IMR-90 (cell line): ENCODE results near the gene TRIM63. TPM values are rescaled to one million over a fixed set of nuclear protein-coding genes. Genes with fewer than 3 reads are reported as not detected.

Experiments
- ATAC-seq: fragments of 200-7000 bp; cut with Tn5 transposase; 2 replicates; pipeline ENCODE4 v1.9.1; 2020; ENCODE audit warnings: low read depth, mild to moderate bottlenecking, moderate library complexity
- BruUV-seq: library from RNA; stranded (reverse); fragments of 400-500 nt; replicated peaks from 2 replicates; lab custom pipeline; 2021; lab: Mats Ljungman, UMichigan
- CTCF ChIA-PET: fragments of 300-600 bp; formaldehyde crosslinking; extraction: SDS; loops from one replicate; lab custom pipeline; 2021; ENCODE audit warnings: antibody characterized with exemption; lab: Yijun Ruan, JAX
- POLR2A ChIA-PET: fragments of 300-600 bp; sonication (Branson Sonifier 250); formaldehyde crosslinking; loops from one replicate; lab custom pipeline; 2022; ENCODE audit warnings: antibody characterized with exemption; ENCODE audit not compliant: unreplicated experiment; lab: Charles Lee
- DNase-seq: peaks from one replicate; pipeline ENCODE4 v3.0.0; 2013
- H2AFZ ChIP-seq: replicated peaks from 2 replicates; pipeline ENCODE3; 2013; ENCODE audit warnings: low read length, mild to moderate bottlenecking; ENCODE audit not compliant: poor library complexity
- H2AK5ac ChIP-seq: 2 replicates; pipeline ENCODE4 v1.6.1; 2013; ENCODE audit warnings: low read depth, low read length, inconsistent platforms
- H2AK9ac ChIP-seq: replicated peaks from 2 replicates; pipeline ENCODE3; 2013; ENCODE audit warnings: mild to moderate bottlenecking, low read depth, low read length, moderate library complexity; ENCODE audit not compliant: poor library complexity
- H2BK120ac ChIP-seq: 2 replicates; pipeline ENCODE4 v1.6.1; 2013; ENCODE audit warnings: low read depth, low read length, inconsistent platforms
- H2BK15ac ChIP-seq: 3 replicates; pipeline ENCODE4 v1.6.1; 2013; ENCODE audit warnings: low read depth, low read length, inconsistent platforms
- H2BK20ac ChIP-seq: 2 replicates; pipeline ENCODE4 v1.6.1; 2013; ENCODE audit warnings: low read depth, mild to moderate bottlenecking, inconsistent platforms, low read length, moderate library complexity
- H2BK5ac ChIP-seq: 2 replicates; pipeline ENCODE4 v1.6.1; 2013; ENCODE audit warnings: mild to moderate bottlenecking, low read depth, low read length, inconsistent platforms; ENCODE audit not compliant: poor library complexity, severe bottlenecking
- H3K14ac ChIP-seq: replicated peaks from 2 replicates; pipeline ENCODE4 v1.6.1; 2013; ENCODE audit warnings: low read depth, low read length, inconsistent platforms
- H3K18ac ChIP-seq: 2 replicates; pipeline ENCODE4 v1.6.1; 2013; ENCODE audit warnings: low read depth, low read length, control low read depth
- H3K23ac ChIP-seq: 2 replicates; pipeline ENCODE4 v1.6.1; 2013; ENCODE audit warnings: low read depth, low read length, inconsistent platforms
- H3K27ac ChIP-seq: 2 replicates; pipeline ENCODE4 v1.5.1; 2013; ENCODE audit warnings: mild to moderate bottlenecking, control low read depth, low read length; ENCODE audit not compliant: insufficient read depth
- H3K27me3 ChIP-seq: 2 replicates; pipeline ENCODE4 v1.6.1; 2013; ENCODE audit warnings: low read length; ENCODE audit not compliant: control insufficient read depth, insufficient read depth
- H3K36me3 ChIP-seq: 2 replicates; pipeline ENCODE4 v1.6.1; 2013; ENCODE audit warnings: low read length, mixed read lengths; ENCODE audit not compliant: control insufficient read depth, insufficient read depth
- H3K4ac ChIP-seq: 2 replicates; pipeline ENCODE4 v1.6.1; 2013; ENCODE audit warnings: low read depth, low read length, inconsistent platforms
- H3K4me1 ChIP-seq: 2 replicates; pipeline ENCODE4 v1.6.1; 2013; ENCODE audit warnings: low read length, mixed read lengths; ENCODE audit not compliant: control insufficient read depth, insufficient read depth
- H3K4me2 ChIP-seq: 2 replicates; pipeline ENCODE4 v1.6.1; 2013; ENCODE audit warnings: low read depth, mild to moderate bottlenecking, control low read depth, low read length, moderate library complexity
- H3K4me3 ChIP-seq: 2 replicates; pipeline ENCODE4 v1.5.1; 2013; ENCODE audit warnings: low read depth, mild to moderate bottlenecking, control low read depth, low read length, moderate library complexity; ENCODE audit not compliant: insufficient read depth
- H3K56ac ChIP-seq: 2 replicates; pipeline ENCODE4 v1.6.1; 2013; ENCODE audit warnings: low read length, inconsistent platforms; ENCODE audit not compliant: insufficient read depth; ENCODE audit errors: extremely low read depth
- H3K79me1 ChIP-seq, 2 experiments: 2 replicates each; pipeline ENCODE4 v1.6.1; 2013; ENCODE audit warnings: low read length in 2 of 2, inconsistent platforms in 1 of 2, low read depth in 1 of 2
- H3K9ac ChIP-seq: 2 replicates; pipeline ENCODE4 v1.6.1; 2013; ENCODE audit warnings: low read depth, low read length, control low read depth
- H3K9me1 ChIP-seq: 2 replicates; pipeline ENCODE4 v1.6.1; 2013; ENCODE audit warnings: low read length, inconsistent platforms; ENCODE audit not compliant: insufficient read depth
- H3K9me3 ChIP-seq: 2 replicates; pipeline ENCODE4 v1.6.1; 2013; ENCODE audit warnings: low read length; ENCODE audit not compliant: control insufficient read depth, insufficient read depth
- H4K20me1 ChIP-seq: 2 replicates; pipeline ENCODE4 v1.6.1; 2013; ENCODE audit warnings: low read length, inconsistent platforms; ENCODE audit not compliant: insufficient read depth
- H4K5ac ChIP-seq: 2 replicates; pipeline ENCODE4 v1.6.1; 2013; ENCODE audit warnings: mild to moderate bottlenecking, low read depth, low read length, control low read depth
- H4K8ac ChIP-seq, 2 experiments: 2 replicates each; pipeline ENCODE4 v1.6.1; 2013; ENCODE audit warnings: low read depth in 2 of 2, low read length in 2 of 2, control low read depth in 1 of 2, inconsistent platforms in 1 of 2
- H4K91ac ChIP-seq: 2 replicates; pipeline ENCODE4 v1.6.1; 2013; ENCODE audit warnings: low read depth, low read length, inconsistent platforms; ENCODE audit not compliant: insufficient read depth
- CTCF ChIP-seq: conservative IDR thresholded peaks from 2 replicates; pipeline ENCODE4 v1.5.1; 2012; ENCODE audit warnings: mild to moderate bottlenecking, low read depth, low read length, improper control_type of control experiment
- MXI1 ChIP-seq: IDR thresholded peaks from 2 replicates; pipeline ENCODE4 v1.6.1; 2012; ENCODE audit warnings: low read depth, mild to moderate bottlenecking, low read length, moderate library complexity, borderline replicate concordance
- RAD21 ChIP-seq: IDR thresholded peaks from 2 replicates; pipeline ENCODE4 v1.6.1; 2012; ENCODE audit warnings: low read length, improper control_type of control experiment
- WGBS, 2 experiments: methylation state at CpG; one replicate each; pipeline versions ENCODE4 v1.1.5 to v1.1.7; 2013; ENCODE audit warnings: missing lambda C conversion rate in 2 of 2; ENCODE audit not compliant: insufficient read length in 1 of 2; ENCODE audit errors: extremely low coverage in 2 of 2; 5-methylcytosine and 5-hydroxymethylcytosine counted together
- dilution Hi-C: fragments of 300-500 bp; cut with HindIII; formaldehyde crosslinking; loops from one replicate; pipeline ENCODE4 v1.14.3; 2018; ENCODE audit warnings: low sequenced_read_pairs; ENCODE audit not compliant: unreplicated experiment
- in situ Hi-C: fragments of 300-500 bp; cut with MboI; formaldehyde crosslinking; loops from 3 replicates; pipeline ENCODE4 v1.14.3; 2019; ENCODE audit warnings: low sequenced_read_pairs, inconsistent platforms, mixed read lengths
- intact Hi-C: fragments of 100-400 bp; cut with micrococcal nuclease; formaldehyde crosslinking; loops from 2 replicates; pipeline ENCODE4 v1.10.0; 2022
- polyA plus RNA-seq, 3 experiments: library from polyadenylated mRNA; depleted of rRNA; stranded (reverse); fragments of >200 nt; gene quantifications; 2 replicates each; pipeline ENCODE4 v1.2.3, GENCODE V29; 2012; ENCODE audit warnings: low replicate concordance in 1 of 3
- total RNA-seq: library from RNA; depleted of rRNA; stranded (reverse); fragments of >200 nt; gene quantifications from 2 replicates; pipeline ENCODE4 v1.2.3, GENCODE V29; 2012

Gene TRIM63
- total and polyA plus RNA-seq, 2 of the 4 experiments (the other 2 are of a cell fraction) = not detected

- H4K91ac ChIP-seq = no peak overlapping the region
- no peaks in the 10 kb centered on the region for H3K79me1 ChIP-seq
- no peak overlapping the region for H2BK20ac ChIP-seq
- H3K9me1 ChIP-seq = 0 out of 2 replicates have a peak, but pooled peaks cover 3% of the 10 kb centered on the region
- no peak overlapping the region for H3K4me2 ChIP-seq
- H3K4ac ChIP-seq = no peak overlapping the region
- H3K27me3 ChIP-seq = peaks cover 4% of the 10 kb centered on the region; the same call in 1 of the 2 replicates
- no peak overlapping the region for H3K27ac ChIP-seq
- H3K4me1 ChIP-seq = no peaks in the 10 kb centered on the region; the same call in 1 of the 2 replicates
- WGBS, 2 experiments = no CpG with 5 or more reads among the region's 7 CpGs
- no peak overlapping the region for H4K5ac ChIP-seq
- dilution Hi-C loops = no loop called here
- H3K4me3 ChIP-seq = no peak overlapping the region
- H2BK15ac ChIP-seq = no peak overlapping the region
- no peaks in the 10 kb centered on the region for H4K20me1 ChIP-seq
- intact Hi-C loops = no loop called here
- H2AK9ac ChIP-seq = no peak overlapping the region
- POLR2A ChIA-PET = no interaction called here
- DNase-seq (no peak), ATAC-seq (no peak)
- CTCF ChIA-PET = interaction anchor here (0.9 to 1.2 kb wide), 2 partner anchors 32 to 134 kb away, joined by 3 to 4 read pairs; partner anchors contain the start of gene PAFAH2
- H3K14ac ChIP-seq = no peak overlapping the region
- no peak overlapping the region for H2AK5ac ChIP-seq
- no peak overlapping the region for H3K9ac ChIP-seq
- H4K8ac ChIP-seq = no peak overlapping the region
- no peak overlapping the region for H3K23ac ChIP-seq
- no peaks in the 10 kb centered on the region for H3K36me3 ChIP-seq
- no peak overlapping the region for H2BK120ac ChIP-seq
- H3K56ac ChIP-seq = no peak overlapping the region
- H2BK5ac ChIP-seq = no peak overlapping the region
- no peak overlapping the region for H3K18ac ChIP-seq
- TF ChIP-seq RAD21 = peak; percentile 25; the same call in 1 of the 2 replicates
- no peak for TF ChIP-seq MXI1
- peak; percentile 28; the same call in 1 of the 2 replicates for TF ChIP-seq CTCF
- in situ Hi-C loops = no loop called here
- no peak overlapping the region for H2AFZ ChIP-seq
- H3K9me3 ChIP-seq = no peaks in the 10 kb centered on the region
- no TSS peak for BruUV-seq
These were observed 37.5 kb downstream of the TRIM63 start for GRCh38 chr1:26029864-26030481.
